ENCODE data around the gene OGFOD2.

OGFOD2 gene

GRCh38 chr12:122960193-122960569 lies 14.9 kb upstream of the OGFOD2 start:
- DNase-seq (ENCODE audit: low spot score), result no peak
- TF ChIP-seq CTCF (IDR thresholded peaks at IDR 0.05; ENCODE audit: extremely low read depth, insufficient read depth, missing control alignments), result no peak
- in situ Hi-C loops (cut with MboI; ENCODE audit: low pct_unique_long_range_greater_than_20kb, low sequenced_read_pairs, unreplicated experiment), result loop anchor here (25.0 kb wide), 1 partner anchor 323 kb away; no protein-coding TSS in a partner anchor

GRCh38 chr12:122961531-122962329 lies 13.3 kb upstream of the OGFOD2 start:
- DNase-seq (ENCODE audit: low spot score), result no peak
- in situ Hi-C loops (cut with MboI; ENCODE audit: low pct_unique_long_range_greater_than_20kb, low sequenced_read_pairs, unreplicated experiment), result loop anchor here (25.0 kb wide), 1 partner anchor 324 kb away; no protein-coding TSS in a partner anchor

GRCh38 chr12:122963941-122964265 lies 11.1 kb upstream of the OGFOD2 start:
- DNase-seq (ENCODE audit: low spot score), result no peak
- in situ Hi-C loops (cut with MboI; ENCODE audit: low pct_unique_long_range_greater_than_20kb, low sequenced_read_pairs, unreplicated experiment), result loop anchor here (25.0 kb wide), 1 partner anchor 327 kb away; no protein-coding TSS in a partner anchor
- TF ChIP-seq CTCF (IDR thresholded peaks at IDR 0.05; ENCODE audit: extremely low read depth, insufficient read depth, missing control alignments), result no peak

More at GRCh38 chr12:122961531-122962329, 13.3 kb upstream of the OGFOD2 start:
- TF ChIP-seq CTCF (IDR thresholded peaks at IDR 0.05; ENCODE audit: extremely low read depth, insufficient read depth, missing control alignments), result no peak

GRCh38 chr12:122964439-122965257 lies 10.4 kb upstream of the OGFOD2 start:
- in situ Hi-C loops (cut with MboI; ENCODE audit: low pct_unique_long_range_greater_than_20kb, low sequenced_read_pairs, unreplicated experiment), result loop anchor here (25.0 kb wide), 1 partner anchor 327 kb away; no protein-coding TSS in a partner anchor
- no peak for DNase-seq (ENCODE audit: low spot score)
- no peak for TF ChIP-seq CTCF (IDR thresholded peaks at IDR 0.05; ENCODE audit: extremely low read depth, insufficient read depth, missing control alignments)

- no peak for DNase-seq (ENCODE audit: low spot score)
- no peak for TF ChIP-seq CTCF (IDR thresholded peaks at IDR 0.05; ENCODE audit: extremely low read depth, insufficient read depth, missing control alignments)
- in situ Hi-C loops (cut with MboI; ENCODE audit: low pct_unique_long_range_greater_than_20kb, low sequenced_read_pairs, unreplicated experiment), result loop anchor here (25.0 kb wide), 1 partner anchor 328 kb away; no protein-coding TSS in a partner anchor
Measured at GRCh38 chr12:122965321-122965751, 9.7 kb upstream of the OGFOD2 start.
